Pulmonary artery endothelial cell (primary cell): ENCODE measurements around the gene COLQ. TPM values are rescaled to one million over a fixed set of nuclear protein-coding genes. Genes with fewer than 3 reads are reported as not detected.

ENCODE experiments used
- DNase-seq: peaks from one replicate; pipeline ENCODE4 v3.0.0-alpha.2; 2011; ENCODE audit warnings: low read depth, low spot score
- total RNA-seq: library from RNA; depleted of rRNA; stranded (reverse); fragments of >200 nt; gene quantifications from 2 replicates; pipeline ENCODE4 v1.2.3, GENCODE V29; 2014

Gene COLQ
- total RNA-seq, 1 donor from 2014 or later, result 0.07 TPM

GRCh38 chr3:15520804-15521572 lies 518 bp downstream of the COLQ start:
- no peak for DNase-seq

GRCh38 chr3:15520185-15520584 lies 1.3 kb downstream of the COLQ start:
- no peak for DNase-seq

GRCh38 chr3:15519096-15519495 lies 2.4 kb downstream of the COLQ start:
- no peak for DNase-seq

- DNase-seq, result no peak
Measured at GRCh38 chr3:15514663-15515340, 6.7 kb downstream of the COLQ start.

- no peak for DNase-seq
Measured at GRCh38 chr3:15513810-15514662, 7.5 kb downstream of the COLQ start.

- DNase-seq, result no peak
Measured at GRCh38 chr3:15513116-15513515, 8.4 kb downstream of the COLQ start.

GRCh38 chr3:15512166-15512565 lies 9.3 kb downstream of the COLQ start:
- no peak for DNase-seq

GRCh38 chr3:15511156-15511555 lies 10.3 kb downstream of the COLQ start:
- no peak for DNase-seq

- DNase-seq, result no peak
Measured at GRCh38 chr3:15510493-15510892, 11.0 kb downstream of the COLQ start.

GRCh38 chr3:15506571-15506970 lies 14.9 kb downstream of the COLQ start:
- DNase-seq, result no peak

- no peak for DNase-seq
Measured at GRCh38 chr3:15505479-15506165, 15.9 kb downstream of the COLQ start.

- DNase-seq, result no peak
Measured at GRCh38 chr3:15502616-15503015, 18.9 kb downstream of the COLQ start.

GRCh38 chr3:15501126-15501525 lies 20.4 kb downstream of the COLQ start:
- no peak for DNase-seq

GRCh38 chr3:15500107-15500724 lies 21.3 kb downstream of the COLQ start:
- no peak for DNase-seq

GRCh38 chr3:15499536-15499935 lies 22.0 kb downstream of the COLQ start:
- no peak for DNase-seq

- no peak for DNase-seq
Measured at GRCh38 chr3:15498431-15499214, 22.9 kb downstream of the COLQ start.

GRCh38 chr3:15497964-15498363 lies 23.5 kb downstream of the COLQ start:
- no peak for DNase-seq

GRCh38 chr3:15496341-15496664 lies 25.2 kb downstream of the COLQ start:
- no peak for DNase-seq

- DNase-seq, result no peak
Measured at GRCh38 chr3:15495461-15496340, 25.8 kb downstream of the COLQ start.
